Measurements from ENCODE around the gene C1QL1.

The C1QL1 gene

GRCh38 chr17:44971776-44972483 lies 3.8 kb upstream of the C1QL1 start:
- peaks cover 27% of the 10 kb centered on the region for H3K27me3 ChIP-seq (replicated peaks; ENCODE audit: control insufficient read depth, insufficient read depth, low read length)
- no peaks in the 10 kb centered on the region for H3K36me3 ChIP-seq (ENCODE audit: control insufficient read depth, insufficient read depth, low read length, severe bottlenecking)
- no peak overlapping the region for H3K4me3 ChIP-seq (ENCODE audit: low read length)
- peaks cover 14% of the 10 kb centered on the region for H3K4me1 ChIP-seq (ENCODE audit: control insufficient read depth, insufficient read depth, low read length)
- H3K9ac ChIP-seq (ENCODE audit: low read length), result no peak overlapping the region
- H3K9me3 ChIP-seq (ENCODE audit: control insufficient read depth, low read length), result no peaks in the 10 kb centered on the region
- peak; percentile 12 for DNase-seq (ENCODE audit: low read depth)

- Histone ChIP-seq H3K9ac (ENCODE audit: low read length) (peak overlapping the region; percentile 58), H3K4me1 (ENCODE audit: control insufficient read depth, insufficient read depth, low read length) (peaks cover 14% of the 10 kb centered on the region), H3K36me3 (ENCODE audit: control insufficient read depth, insufficient read depth, low read length, severe bottlenecking) (no peaks in the 10 kb centered on the region), H3K9me3 (ENCODE audit: control insufficient read depth, low read length) (no peaks in the 10 kb centered on the region), H3K27me3 (replicated peaks; ENCODE audit: control insufficient read depth, insufficient read depth, low read length) (peaks cover 36% of the 10 kb centered on the region), H3K4me3 (ENCODE audit: low read length) (peak overlapping the region; percentile 70)
- DNase-seq (ENCODE audit: low read depth), result peak; percentile 43
These were observed 2.1 kb upstream of the C1QL1 start for GRCh38 chr17:44970136-44970741.

- H3K4me3 ChIP-seq (ENCODE audit: low read length), result no peak overlapping the region
- peaks cover 14% of the 10 kb centered on the region for H3K4me1 ChIP-seq (ENCODE audit: control insufficient read depth, insufficient read depth, low read length)
- H3K36me3 ChIP-seq (ENCODE audit: control insufficient read depth, insufficient read depth, low read length, severe bottlenecking), result no peaks in the 10 kb centered on the region
- H3K9ac ChIP-seq (ENCODE audit: low read length), result no peak overlapping the region
- H3K27me3 ChIP-seq (replicated peaks; ENCODE audit: control insufficient read depth, insufficient read depth, low read length), result peaks cover 39% of the 10 kb centered on the region
- no peak for DNase-seq (ENCODE audit: low read depth)
- H3K9me3 ChIP-seq (ENCODE audit: control insufficient read depth, low read length), result no peaks in the 10 kb centered on the region
These were observed 1.2 kb upstream of the C1QL1 start for GRCh38 chr17:44969144-44969780.

DNA sequence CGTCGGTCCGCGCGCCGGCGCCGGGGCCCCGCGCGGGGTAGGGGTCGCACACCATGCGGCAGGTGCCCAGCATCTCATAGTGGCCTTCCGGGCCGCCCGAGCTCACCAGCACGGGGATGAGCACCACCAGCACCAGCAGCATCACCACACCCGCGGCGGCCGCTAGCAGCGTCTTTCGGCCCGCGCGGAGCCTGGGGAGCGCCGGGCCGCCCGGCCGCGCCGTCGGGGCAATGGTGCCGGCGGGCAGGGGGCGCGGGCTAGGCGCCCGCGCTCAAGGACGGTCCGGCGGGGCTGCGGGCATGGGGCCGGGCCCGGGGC lies 237 bp downstream of the C1QL1 start:
- Histone ChIP-seq H3K27me3 (replicated peaks; ENCODE audit: control insufficient read depth, insufficient read depth, low read length) (peaks cover 45% of the 10 kb centered on the region), H3K4me1 (ENCODE audit: control insufficient read depth, insufficient read depth, low read length) (peaks cover 13% of the 10 kb centered on the region), H3K4me3 (ENCODE audit: low read length) (no peak overlapping the region), H3K36me3 (ENCODE audit: control insufficient read depth, insufficient read depth, low read length, severe bottlenecking) (no peaks in the 10 kb centered on the region), H3K9me3 (ENCODE audit: control insufficient read depth, low read length) (no peaks in the 10 kb centered on the region), H3K9ac (ENCODE audit: low read length) (no peak overlapping the region)
- DNase-seq (ENCODE audit: low read depth), result no peak

GRCh38 chr17:44967026-44967906 lies 837 bp downstream of the C1QL1 start:
- Histone ChIP-seq H3K36me3 (ENCODE audit: control insufficient read depth, insufficient read depth, low read length, severe bottlenecking) (no peaks in the 10 kb centered on the region), H3K27me3 (replicated peaks; ENCODE audit: control insufficient read depth, insufficient read depth, low read length) (peaks cover 45% of the 10 kb centered on the region), H3K9ac (ENCODE audit: low read length) (no peak overlapping the region), H3K4me3 (ENCODE audit: low read length) (no peak overlapping the region), H3K4me1 (ENCODE audit: control insufficient read depth, insufficient read depth, low read length) (peaks cover 7% of the 10 kb centered on the region), H3K9me3 (ENCODE audit: control insufficient read depth, low read length) (no peaks in the 10 kb centered on the region)
- no peak for DNase-seq (ENCODE audit: low read depth)

GRCh38 chr17:44966348-44967025 lies 1.6 kb downstream of the C1QL1 start:
- H3K4me3 ChIP-seq (ENCODE audit: low read length), result no peak overlapping the region
- H3K9ac ChIP-seq (ENCODE audit: low read length), result no peak overlapping the region
- peaks cover 4% of the 10 kb centered on the region for H3K4me1 ChIP-seq (ENCODE audit: control insufficient read depth, insufficient read depth, low read length)
- H3K9me3 ChIP-seq (ENCODE audit: control insufficient read depth, low read length), result no peaks in the 10 kb centered on the region
- peaks cover 45% of the 10 kb centered on the region for H3K27me3 ChIP-seq (replicated peaks; ENCODE audit: control insufficient read depth, insufficient read depth, low read length)
- H3K36me3 ChIP-seq (ENCODE audit: control insufficient read depth, insufficient read depth, low read length, severe bottlenecking), result no peaks in the 10 kb centered on the region
- no peak for DNase-seq (ENCODE audit: low read depth)

DNA sequence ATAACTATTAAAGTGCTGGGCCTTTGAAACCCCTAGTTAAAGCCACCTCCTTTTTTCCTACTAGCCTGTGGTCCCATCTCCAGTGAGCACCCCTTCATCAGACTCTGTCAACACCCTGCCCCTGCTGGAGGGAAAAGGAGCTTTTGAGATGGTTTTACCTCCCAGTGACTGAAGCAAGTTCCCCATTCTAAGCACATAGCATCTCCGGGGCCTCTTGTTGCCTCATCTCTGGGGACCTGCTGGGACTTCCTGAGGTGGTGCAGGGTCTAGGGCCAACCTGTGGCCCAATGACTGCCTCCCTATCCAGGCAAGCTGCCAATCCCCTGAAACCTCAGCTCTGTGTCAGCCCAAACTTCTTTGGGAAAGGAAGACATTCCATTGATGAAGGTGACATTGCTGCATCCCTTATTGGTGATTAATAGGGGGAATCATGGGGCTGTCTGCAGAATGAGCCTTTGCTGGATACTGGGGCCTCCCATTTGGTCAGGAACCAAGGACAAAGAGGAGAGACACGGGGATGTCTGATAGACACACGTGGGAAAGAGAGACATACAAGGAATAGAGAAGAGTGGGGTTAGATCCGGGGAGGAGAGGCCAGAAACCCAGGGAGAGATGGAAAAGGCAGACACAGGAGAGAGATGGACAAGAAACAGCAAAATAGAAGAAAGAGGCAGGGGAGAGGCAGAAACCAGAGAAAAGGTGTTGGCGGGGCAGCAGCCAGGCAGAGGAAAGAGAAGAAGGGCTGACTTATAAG lies 2.4 kb downstream of the C1QL1 start:
- Histone ChIP-seq H3K4me1 (ENCODE audit: control insufficient read depth, insufficient read depth, low read length) (peaks cover 4% of the 10 kb centered on the region), H3K36me3 (ENCODE audit: control insufficient read depth, insufficient read depth, low read length, severe bottlenecking) (no peaks in the 10 kb centered on the region), H3K27me3 (replicated peaks; ENCODE audit: control insufficient read depth, insufficient read depth, low read length) (peaks cover 45% of the 10 kb centered on the region), H3K4me3 (ENCODE audit: low read length) (no peak overlapping the region), H3K9me3 (ENCODE audit: control insufficient read depth, low read length) (no peaks in the 10 kb centered on the region), H3K9ac (ENCODE audit: low read length) (no peak overlapping the region)
- DNase-seq (ENCODE audit: low read depth), result no peak

GRCh38 chr17:44961921-44962350 lies 6.2 kb downstream of the C1QL1 start:
- peaks cover 35% of the 10 kb centered on the region for H3K27me3 ChIP-seq (replicated peaks; ENCODE audit: control insufficient read depth, insufficient read depth, low read length)
- H3K9me3 ChIP-seq (ENCODE audit: control insufficient read depth, low read length), result no peaks in the 10 kb centered on the region
- H3K4me1 ChIP-seq (ENCODE audit: control insufficient read depth, insufficient read depth, low read length), result no peaks in the 10 kb centered on the region
- no peak overlapping the region for H3K4me3 ChIP-seq (ENCODE audit: low read length)
- no peak overlapping the region for H3K9ac ChIP-seq (ENCODE audit: low read length)
- no peaks in the 10 kb centered on the region for H3K36me3 ChIP-seq (ENCODE audit: control insufficient read depth, insufficient read depth, low read length, severe bottlenecking)
- no peak for DNase-seq (ENCODE audit: low read depth)

- H3K36me3 ChIP-seq (ENCODE audit: control insufficient read depth, insufficient read depth, low read length, severe bottlenecking), result no peaks in the 10 kb centered on the region
- H3K9ac ChIP-seq (ENCODE audit: low read length), result no peak overlapping the region
- H3K27me3 ChIP-seq (replicated peaks; ENCODE audit: control insufficient read depth, insufficient read depth, low read length), result peaks cover 26% of the 10 kb centered on the region
- H3K9me3 ChIP-seq (ENCODE audit: control insufficient read depth, low read length), result no peaks in the 10 kb centered on the region
- H3K4me1 ChIP-seq (ENCODE audit: control insufficient read depth, insufficient read depth, low read length), result no peaks in the 10 kb centered on the region
- no peak for DNase-seq (ENCODE audit: low read depth)
- no peak overlapping the region for H3K4me3 ChIP-seq (ENCODE audit: low read length)
These were observed 7.4 kb downstream of the C1QL1 start for GRCh38 chr17:44960691-44961090.

DNA sequence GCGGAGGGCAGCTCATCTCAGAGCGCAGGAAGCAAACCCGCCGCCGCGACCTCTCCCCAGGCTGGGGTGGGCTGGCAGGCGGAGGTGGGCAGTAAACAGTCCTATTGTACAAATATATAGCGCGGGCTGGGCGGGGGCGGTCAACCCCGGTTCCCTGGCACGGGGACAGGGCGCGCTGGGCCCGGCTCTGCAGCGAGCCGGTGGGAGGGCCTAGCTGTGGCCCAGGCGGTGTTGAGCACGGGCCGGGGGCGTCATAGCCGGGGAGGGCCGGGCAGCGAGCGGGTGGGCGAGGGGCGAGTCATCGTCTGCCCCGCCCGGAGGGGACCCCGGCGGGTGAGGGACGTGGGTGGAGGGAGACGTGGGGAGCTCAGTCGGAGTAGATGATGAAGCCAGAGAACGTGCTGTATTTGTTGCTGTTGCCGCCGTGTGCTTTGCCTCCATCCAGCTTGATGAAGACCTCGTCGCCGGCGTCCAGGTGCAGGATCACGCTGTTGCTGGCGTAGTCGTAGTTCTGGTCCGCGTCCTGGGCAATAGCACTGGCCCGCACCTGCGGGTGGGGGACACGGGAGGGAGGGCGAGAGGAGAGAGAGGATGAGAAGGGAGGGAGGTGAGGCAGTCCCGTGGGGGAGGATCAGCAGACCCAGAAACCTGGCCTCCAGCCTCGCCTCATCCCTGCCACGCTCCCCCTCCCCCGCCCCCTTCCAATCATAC lies 8.1 kb downstream of the C1QL1 start:
- Histone ChIP-seq H3K36me3 (ENCODE audit: control insufficient read depth, insufficient read depth, low read length, severe bottlenecking) (no peaks in the 10 kb centered on the region), H3K27me3 (replicated peaks; ENCODE audit: control insufficient read depth, insufficient read depth, low read length) (peaks cover 22% of the 10 kb centered on the region), H3K4me3 (ENCODE audit: low read length) (no peak overlapping the region), H3K9ac (ENCODE audit: low read length) (no peak overlapping the region), H3K9me3 (ENCODE audit: control insufficient read depth, low read length) (no peaks in the 10 kb centered on the region), H3K4me1 (ENCODE audit: control insufficient read depth, insufficient read depth, low read length) (no peaks in the 10 kb centered on the region)
- no peak for DNase-seq (ENCODE audit: low read depth)
